ENCODE data around the gene MANF. TPM values are rescaled to one million over a fixed set of nuclear protein-coding genes. Genes with fewer than 3 reads are reported as not detected.

MANF gene
- 65.4 and 78.9 TPM in 2 replicates for total RNA-seq (2012; rRNA removed)
- polyA plus RNA-seq (2012; rRNA removed): 122 and 131 TPM in 2 replicates
- 40.5 and 61.4 TPM in 2 replicates for polyA plus RNA-seq (2012; cell fraction: cytosol; rRNA removed)
- polyA plus RNA-seq (2012; cell fraction: nucleus; rRNA removed; ENCODE audit: low replicate concordance): 7.3 and 37.0 TPM in 2 replicates
- Bru-seq, nascent RNA: percentile 84 among the genes with signal in this experiment
- percentile 82 among the genes with signal in this experiment for BruChase-seq, experiment 1, labeled RNA remaining after a 6-hour chase
- percentile 82 among the genes with signal in this experiment for BruChase-seq, experiment 2, labeled RNA remaining after a 2-hour chase
- long read RNA-seq, transcript MANF-204 (4 exons, 1,153 nt): major isoform, 18 of 24 reads
- long read RNA-seq, partial matches to known transcripts: 3 of 24 reads
- long read RNA-seq, other reads (novel, unspliced or antisense): 2 of 24 reads

DNA sequence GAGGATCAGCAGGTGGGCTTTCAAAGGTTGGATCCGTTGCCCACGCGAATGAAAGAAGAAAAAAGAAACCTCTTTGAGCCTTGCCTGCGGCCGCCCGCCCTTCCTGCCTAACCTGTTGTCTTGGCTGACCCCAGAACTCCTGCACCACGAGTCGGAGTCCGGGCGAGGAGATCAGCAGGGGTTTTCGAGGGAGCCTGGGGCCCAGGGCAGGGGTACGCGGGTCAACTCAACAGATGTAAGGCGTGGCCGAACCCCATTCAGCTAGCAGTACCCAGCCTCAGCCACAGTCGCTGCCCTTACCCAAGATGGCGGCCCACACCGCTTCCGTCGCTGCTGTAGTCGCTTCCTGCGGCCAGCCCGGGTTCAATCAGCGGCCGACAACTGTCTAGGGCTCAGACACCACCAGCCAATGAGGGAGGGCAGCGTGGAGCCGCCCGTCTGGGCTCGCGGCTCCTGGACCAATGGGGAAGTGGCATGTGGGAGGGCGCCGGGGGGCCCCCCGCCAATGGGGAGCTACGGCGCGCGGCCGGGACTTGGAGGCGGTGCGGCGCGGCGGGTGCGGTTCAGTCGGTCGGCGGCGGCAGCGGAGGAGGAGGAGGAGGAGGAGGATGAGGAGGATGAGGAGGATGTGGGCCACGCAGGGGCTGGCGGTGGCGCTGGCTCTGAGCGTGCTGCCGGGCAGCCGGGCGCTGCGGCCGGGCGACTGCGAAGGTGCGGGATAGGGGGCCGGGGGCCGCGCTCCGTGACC is at the start of gene MANF:
Gene MANF, plus strand, starts transcription at position 566 of the 748 bp plus-strand sequence. Its CDS starts 52 bp downstream, at position 618.
- ChIA-PET CTCF (interaction anchor here (0.9 to 1.0 kb wide), 2 partner anchors 13 to 769 kb away, joined by 3 read pairs; no protein-coding TSS in a partner anchor), POLR2A (ENCODE audit: unreplicated experiment) (interaction anchor here (0.6 kb wide), 3 partner anchors 14 to 712 kb away, joined by 3 to 7 read pairs (median 7); no protein-coding TSS in a partner anchor)
- H4K20me1 ChIP-seq (ENCODE audit: insufficient read depth, low read length): peaks cover 37% of the 10 kb centered on the region
- H3K56ac ChIP-seq (ENCODE audit: extremely low read depth, insufficient read depth, low read length): peak within 1 kb of the TSS; percentile 89
- peak within 1 kb of the TSS; percentile 94 for H3K9ac ChIP-seq (ENCODE audit: low read depth, low read length)
- H3K9me1 ChIP-seq (ENCODE audit: insufficient read depth, low read length): no peaks in the 10 kb centered on the region
- no peak within 1 kb of the TSS for H2BK20ac ChIP-seq (ENCODE audit: low read depth, low read length)
- peak within 1 kb of the TSS; percentile 99 for H3K14ac ChIP-seq (replicated peaks; ENCODE audit: low read depth, low read length)
- peak within 1 kb of the TSS; percentile 100 for H2AK9ac ChIP-seq (replicated peaks; ENCODE audit: low read depth, low read length, poor library complexity)
- peak within 1 kb of the TSS; percentile 96 for H3K4ac ChIP-seq (ENCODE audit: low read depth, low read length)
- ATAC-seq (ENCODE audit: low read depth) (peak; percentile 96), DNase-seq (peak; percentile 97)
- no peaks in the 10 kb centered on the region for H3K9me3 ChIP-seq (ENCODE audit: control insufficient read depth, insufficient read depth, low read length)
- H4K5ac ChIP-seq (ENCODE audit: low read depth, low read length): peak within 1 kb of the TSS; percentile 58
- dilution Hi-C loops (cut with HindIII; ENCODE audit: low sequenced_read_pairs, unreplicated experiment): no loop called here
- peak within 1 kb of the TSS; percentile 34; the same call in 1 of the 2 replicates for H3K18ac ChIP-seq (ENCODE audit: low read depth, low read length)
- peak within 1 kb of the TSS; percentile 96 for H3K4me2 ChIP-seq (ENCODE audit: low read depth, low read length)
- H4K91ac ChIP-seq (ENCODE audit: insufficient read depth, low read depth, low read length): peak within 1 kb of the TSS; percentile 97
- in situ Hi-C loops (cut with MboI; ENCODE audit: low sequenced_read_pairs): loop anchor here (25.0 kb wide), 2 partner anchors 552 to 1048 kb away; partner anchors contain the start of genes PARP3, RASSF1, RRP9 and TUSC2
- peak within 1 kb of the TSS; percentile 96 for H2AFZ ChIP-seq (replicated peaks; ENCODE audit: low read length, poor library complexity)
- no peak within 1 kb of the TSS; the same call in 2 of the 3 replicates for H2BK15ac ChIP-seq (ENCODE audit: low read depth, low read length)
- peaks cover 23% of the 10 kb centered on the region for H3K36me3 ChIP-seq (ENCODE audit: control insufficient read depth, insufficient read depth, low read length)
- peaks cover 6% of the 10 kb centered on the region for H3K4me1 ChIP-seq (ENCODE audit: control insufficient read depth, insufficient read depth, low read length)
- H3K79me1 ChIP-seq (ENCODE audit: low read depth in 1 of 2, low read length in 2 of 2): peaks cover 29 to 54% of the 10 kb centered on the region in 2 experiments
- intact Hi-C loops (cut with micrococcal nuclease): loop anchor here (1.0 to 5.0 kb wide), 6 partner anchors 41 to 1038 kb away; partner anchors contain the start of genes HEMK1, MAPKAPK3 and ZMYND10
- 0% methylated on average over 21 of the region's 65 CpGs; no CpG with 5 or more reads in 1 of the 2 experiments for WGBS, 2 experiments (ENCODE audit: extremely low coverage in 2 of 2, insufficient read length in 1 of 2)
- H2BK5ac ChIP-seq (ENCODE audit: low read depth, low read length, poor library complexity, severe bottlenecking): peak within 1 kb of the TSS; percentile 87
- peak within 1 kb of the TSS; percentile 96 for H2AK5ac ChIP-seq (ENCODE audit: low read depth, low read length)
- peak within 1 kb of the TSS; percentile 79 for H3K4me3 ChIP-seq (ENCODE audit: insufficient read depth, low read depth, low read length)
- peak within 1 kb of the TSS; percentile 37; the same call in 1 of the 2 replicates for H2BK120ac ChIP-seq (ENCODE audit: low read depth, low read length)
- peak within 1 kb of the TSS; percentile 92 for H3K27ac ChIP-seq (ENCODE audit: insufficient read depth, low read length)
- H3K27me3 ChIP-seq (ENCODE audit: control insufficient read depth, insufficient read depth, low read length): no peaks in the 10 kb centered on the region
- H4K8ac ChIP-seq (ENCODE audit: low read depth in 2 of 2, low read length in 2 of 2): peak within 1 kb of the TSS; percentile 97 to 99
- TSS peak; percentile 82 for BruUV-seq (replicated peaks)
- peak within 1 kb of the TSS; percentile 88 for H3K23ac ChIP-seq (ENCODE audit: low read depth, low read length)
- 0 out of 2 replicates have a peak, but pooled peaks have one; percentile 45 for TF ChIP-seq MXI1 (IDR thresholded peaks at IDR 0.05; ENCODE audit: borderline replicate concordance, low read depth, low read length)
- TF ChIP-seq MAFK (IDR thresholded peaks at IDR 0.05; ENCODE audit: low read depth, low read length): no peak
- TF ChIP-seq, protein P1, sequence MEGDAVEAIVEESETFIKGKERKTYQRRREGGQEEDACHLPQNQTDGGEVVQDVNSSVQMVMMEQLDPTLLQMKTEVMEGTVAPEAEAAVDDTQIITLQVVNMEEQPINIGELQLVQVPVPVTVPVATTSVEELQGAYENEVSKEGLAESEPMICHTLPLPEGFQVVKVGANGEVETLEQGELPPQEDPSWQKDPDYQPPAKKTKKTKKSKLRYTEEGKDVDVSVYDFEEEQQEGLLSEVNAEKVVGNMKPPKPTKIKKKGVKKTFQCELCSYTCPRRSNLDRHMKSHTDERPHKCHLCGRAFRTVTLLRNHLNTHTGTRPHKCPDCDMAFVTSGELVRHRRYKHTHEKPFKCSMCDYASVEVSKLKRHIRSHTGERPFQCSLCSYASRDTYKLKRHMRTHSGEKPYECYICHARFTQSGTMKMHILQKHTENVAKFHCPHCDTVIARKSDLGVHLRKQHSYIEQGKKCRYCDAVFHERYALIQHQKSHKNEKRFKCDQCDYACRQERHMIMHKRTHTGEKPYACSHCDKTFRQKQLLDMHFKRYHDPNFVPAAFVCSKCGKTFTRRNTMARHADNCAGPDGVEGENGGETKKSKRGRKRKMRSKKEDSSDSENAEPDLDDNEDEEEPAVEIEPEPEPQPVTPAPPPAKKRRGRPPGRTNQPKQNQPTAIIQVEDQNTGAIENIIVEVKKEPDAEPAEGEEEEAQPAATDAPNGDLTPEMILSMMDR (conservative IDR thresholded peaks at IDR 0.05; ENCODE audit: low read depth, low read length): no peak
- peak; percentile 97 for TF ChIP-seq POLR2A (IDR thresholded peaks at IDR 0.05; ENCODE audit: low read depth, low read length)
- TF ChIP-seq MAZ (IDR thresholded peaks at IDR 0.05; ENCODE audit: borderline replicate concordance, low read depth, low read length): peak; percentile 65; the same call in 1 of the 2 replicates
- no peak for TF ChIP-seq RAD21 (IDR thresholded peaks at IDR 0.05; ENCODE audit: low read length)
- no peak for TF ChIP-seq NFE2L2 (IDR thresholded peaks at IDR 0.05; ENCODE audit: low read depth, low read length)
- TF ChIP-seq, protein P2, sequence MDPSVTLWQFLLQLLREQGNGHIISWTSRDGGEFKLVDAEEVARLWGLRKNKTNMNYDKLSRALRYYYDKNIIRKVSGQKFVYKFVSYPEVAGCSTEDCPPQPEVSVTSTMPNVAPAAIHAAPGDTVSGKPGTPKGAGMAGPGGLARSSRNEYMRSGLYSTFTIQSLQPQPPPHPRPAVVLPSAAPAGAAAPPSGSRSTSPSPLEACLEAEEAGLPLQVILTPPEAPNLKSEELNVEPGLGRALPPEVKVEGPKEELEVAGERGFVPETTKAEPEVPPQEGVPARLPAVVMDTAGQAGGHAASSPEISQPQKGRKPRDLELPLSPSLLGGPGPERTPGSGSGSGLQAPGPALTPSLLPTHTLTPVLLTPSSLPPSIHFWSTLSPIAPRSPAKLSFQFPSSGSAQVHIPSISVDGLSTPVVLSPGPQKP (IDR thresholded peaks at IDR 0.05; ENCODE audit: borderline replicate concordance, low read depth, low read length): no peak
- TF ChIP-seq, protein P3, sequence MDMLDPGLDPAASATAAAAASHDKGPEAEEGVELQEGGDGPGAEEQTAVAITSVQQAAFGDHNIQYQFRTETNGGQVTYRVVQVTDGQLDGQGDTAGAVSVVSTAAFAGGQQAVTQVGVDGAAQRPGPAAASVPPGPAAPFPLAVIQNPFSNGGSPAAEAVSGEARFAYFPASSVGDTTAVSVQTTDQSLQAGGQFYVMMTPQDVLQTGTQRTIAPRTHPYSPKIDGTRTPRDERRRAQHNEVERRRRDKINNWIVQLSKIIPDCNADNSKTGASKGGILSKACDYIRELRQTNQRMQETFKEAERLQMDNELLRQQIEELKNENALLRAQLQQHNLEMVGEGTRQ (IDR thresholded peaks at IDR 0.05; ENCODE audit: low read depth, low read length): peak; percentile 50
- TF ChIP-seq CEBPB (IDR thresholded peaks at IDR 0.05; ENCODE audit: low read depth, low read length): no peak
- TF ChIP-seq FOS (IDR thresholded peaks at IDR 0.05; ENCODE audit: low read depth, low read length): peak; percentile 52; the same call in 1 of the 2 replicates

All from IMR-90 (cell line).